KMS-11 (cell line): ENCODE measurements around the gene RNASE9.

Experiments
- H2AFZ ChIP-seq: fragments of 200-600 bp; sonication (generic); 2 replicates; pipeline ENCODE4 v1.6.1; 2016; ENCODE audit warnings: antibody characterized with exemption, mixed run types, low read depth
- H3K27ac ChIP-seq: fragments of 200-600 bp; sonication (generic); 2 replicates; pipeline ENCODE4 v1.6.1; 2016; ENCODE audit warnings: mild to moderate bottlenecking, mixed run types
- H3K27me3 ChIP-seq: fragments of 200-600 bp; sonication (generic); 2 replicates; pipeline ENCODE4 v1.6.1; 2017; ENCODE audit warnings: mild to moderate bottlenecking, low read depth, mixed run types, moderate library complexity; ENCODE audit not compliant: insufficient read depth
- H3K36me3 ChIP-seq: fragments of 200-600 bp; sonication (generic); 2 replicates; pipeline ENCODE4 v1.6.1; 2017; ENCODE audit warnings: mild to moderate bottlenecking, mixed run types; ENCODE audit not compliant: insufficient read depth
- H3K4me1 ChIP-seq: fragments of 200-600 bp; sonication (generic); 2 replicates; pipeline ENCODE4 v1.6.1; 2016; ENCODE audit warnings: mild to moderate bottlenecking, low read depth, mixed run types; ENCODE audit not compliant: poor library complexity, severe bottlenecking
- H3K4me2 ChIP-seq: fragments of 200-600 bp; sonication (generic); 2 replicates; pipeline ENCODE4 v1.7.0; 2016; ENCODE audit warnings: mild to moderate bottlenecking, mixed run types
- H3K4me3 ChIP-seq: fragments of 200-600 bp; sonication (generic); IDR thresholded peaks from 2 replicates; pipeline ENCODE4 v1.6.1; 2017; ENCODE audit warnings: low read depth, low read length, mixed read lengths; ENCODE audit not compliant: insufficient read depth
- H3K79me2 ChIP-seq: fragments of 200-600 bp; sonication (generic); 2 replicates; pipeline ENCODE4 v1.6.1; 2016; ENCODE audit warnings: low read depth, mixed run types; ENCODE audit not compliant: insufficient read depth
- H3K9ac ChIP-seq: fragments of 200-600 bp; sonication (generic); 2 replicates; pipeline ENCODE4 v1.6.1; 2016; ENCODE audit warnings: mild to moderate bottlenecking, mixed run types
- H4K20me1 ChIP-seq: fragments of 200-600 bp; sonication (generic); 2 replicates; pipeline ENCODE4 v1.6.1; 2016; ENCODE audit warnings: mild to moderate bottlenecking, mixed run types; ENCODE audit not compliant: insufficient read depth
- CTCF ChIP-seq: fragments of 200-600 bp; sonication (generic); conservative IDR thresholded peaks from 2 replicates; pipeline ENCODE4 v1.6.1; 2017; ENCODE audit warnings: low read depth, mild to moderate bottlenecking, antibody characterized with exemption, low read length, moderate library complexity, mixed read lengths

The RNASE9 gene

GRCh38 chr14:20546877-20547276 lies 14.0 kb downstream of the RNASE9 start:
- no peak overlapping the region for H3K4me2 ChIP-seq
- no peak overlapping the region for H3K27ac ChIP-seq

GRCh38 chr14:20539906-20540305 lies 20.9 kb downstream of the RNASE9 start:
- Histone ChIP-seq H3K4me3 (no peak overlapping the region), H4K20me1 (no peaks in the 10 kb centered on the region), H3K36me3 (no peaks in the 10 kb centered on the region), H3K27me3 (no peaks in the 10 kb centered on the region), H3K4me1 (no peaks in the 10 kb centered on the region), H3K4me2 (no peak overlapping the region), H3K79me2 (no peaks in the 10 kb centered on the region), H2AFZ (no peak overlapping the region), H3K9ac (no peak overlapping the region), H3K27ac (no peak overlapping the region)
- TF ChIP-seq CTCF = no peak

More at GRCh38 chr14:20546877-20547276, 14.0 kb downstream of the RNASE9 start:
- TF ChIP-seq CTCF = no peak
- Histone ChIP-seq H3K4me3 (no peak overlapping the region), H3K79me2 (no peaks in the 10 kb centered on the region), H3K27me3 (no peaks in the 10 kb centered on the region), H2AFZ (no peak overlapping the region), H3K9ac (no peak overlapping the region), H3K36me3 (no peaks in the 10 kb centered on the region), H3K4me1 (no peaks in the 10 kb centered on the region), H4K20me1 (no peaks in the 10 kb centered on the region)

GRCh38 chr14:20530771-20531571 lies 29.9 kb downstream of the RNASE9 start:
- Histone ChIP-seq H3K27ac (no peak overlapping the region), H2AFZ (peak overlapping the region; percentile 40; the same call in 1 of the 2 replicates)
- peak; percentile 68 for TF ChIP-seq CTCF

GRCh38 chr14:20529806-20530205 lies 31.0 kb downstream of the RNASE9 start:
- TF ChIP-seq CTCF = no peak

More at GRCh38 chr14:20530771-20531571, 29.9 kb downstream of the RNASE9 start:
- Histone ChIP-seq H3K4me3 (no peak overlapping the region), H3K27me3 (0 out of 2 replicates have a peak, but pooled peaks cover 2% of the 10 kb centered on the region), H3K4me2 (peak overlapping the region; percentile 21; the same call in 1 of the 2 replicates), H3K4me1 (no peaks in the 10 kb centered on the region), H3K79me2 (no peaks in the 10 kb centered on the region), H3K36me3 (no peaks in the 10 kb centered on the region), H3K9ac (no peak overlapping the region), H4K20me1 (no peaks in the 10 kb centered on the region)

More at GRCh38 chr14:20529806-20530205, 31.0 kb downstream of the RNASE9 start:
- Histone ChIP-seq H3K4me2 (no peak overlapping the region), H3K4me1 (no peaks in the 10 kb centered on the region), H3K27me3 (0 out of 2 replicates have a peak, but pooled peaks cover 2% of the 10 kb centered on the region), H3K79me2 (no peaks in the 10 kb centered on the region), H4K20me1 (no peaks in the 10 kb centered on the region), H3K27ac (no peak overlapping the region), H3K36me3 (no peaks in the 10 kb centered on the region), H3K9ac (no peak overlapping the region), H3K4me3 (no peak overlapping the region), H2AFZ (no peak overlapping the region)
